Neutrophil (primary cell): Measurements from ENCODE around the gene CDK5R2.

Experiments used
- H3K27ac ChIP-seq: fragments of 200-600 bp; sonication (generic); 2 replicates; pipeline ENCODE4 v1.5.1; 2016; ENCODE audit warnings: mild to moderate bottlenecking, moderate library complexity
- H3K27me3 ChIP-seq: fragments of 200-600 bp; sonication (generic); 2 replicates; pipeline ENCODE4 v1.6.0; 2016; ENCODE audit warnings: mild to moderate bottlenecking
- H3K36me3 ChIP-seq: fragments of 200-600 bp; sonication (generic); 2 replicates; pipeline ENCODE4 v1.5.1; 2017
- H3K4me1 ChIP-seq, 2 experiments: fragments of 200-600 bp in 1 of 2; sonication (generic) in 1 of 2; 1 replicate in 1 of 2; 2 replicates in 1 of 2; pipeline versions ENCODE4 v1.5.1 to v1.6.1; 2013 to 2016; ENCODE audit warnings: low read depth in 1 of 2, low read length in 1 of 2, mild to moderate bottlenecking in 1 of 2, moderate library complexity in 1 of 2; ENCODE audit not compliant: control insufficient read depth in 1 of 2, insufficient read depth in 1 of 2
- H3K4me3 ChIP-seq, 2 experiments: fragments of 200-600 bp in 1 of 2; sonication (generic) in 1 of 2; 1 replicate in 1 of 2; 2 replicates in 1 of 2; pipeline ENCODE4 v1.5.1; 2013 to 2016; ENCODE audit warnings: low read depth in 1 of 2, low read length in 1 of 2, mild to moderate bottlenecking in 1 of 2, moderate library complexity in 1 of 2
- H3K9me3 ChIP-seq: fragments of 200-600 bp; sonication (generic); 2 replicates; pipeline ENCODE4 v1.5.1; 2016
- CTCF ChIP-seq: fragments of 200-600 bp; sonication (generic); IDR thresholded peaks from 2 replicates; pipeline ENCODE4 v1.5.1; 2016; ENCODE audit warnings: antibody characterized with exemption

The CDK5R2 gene

DNA sequence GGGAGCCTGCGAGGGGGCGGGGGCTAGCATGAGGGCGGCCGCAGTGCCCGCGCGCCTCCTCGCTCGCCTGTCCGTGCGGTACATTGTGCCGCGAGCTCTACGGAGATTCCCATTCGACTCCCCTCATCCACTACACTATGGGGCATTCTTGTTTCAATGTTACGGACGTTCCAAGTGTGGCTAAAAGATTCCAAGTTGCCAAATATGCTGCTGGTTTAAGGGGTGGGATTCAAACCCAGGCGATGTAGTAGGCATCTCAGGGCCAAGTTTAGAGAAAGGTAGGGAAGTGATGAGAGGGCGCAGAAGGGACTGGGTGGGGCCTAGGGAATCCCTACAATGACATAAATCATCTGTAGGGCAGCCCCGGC lies 43.8 kb downstream of the CDK5R2 start:
- Histone ChIP-seq H3K36me3 (no peaks in the 10 kb centered on the region), H3K4me3 (no peak overlapping the region), H3K27me3 (peaks cover 100% of the 10 kb centered on the region), H3K27ac (no peak overlapping the region), H3K4me1 (no peaks in the 10 kb centered on the region), H3K9me3 (no peaks in the 10 kb centered on the region)
- TF ChIP-seq CTCF: no peak

DNA sequence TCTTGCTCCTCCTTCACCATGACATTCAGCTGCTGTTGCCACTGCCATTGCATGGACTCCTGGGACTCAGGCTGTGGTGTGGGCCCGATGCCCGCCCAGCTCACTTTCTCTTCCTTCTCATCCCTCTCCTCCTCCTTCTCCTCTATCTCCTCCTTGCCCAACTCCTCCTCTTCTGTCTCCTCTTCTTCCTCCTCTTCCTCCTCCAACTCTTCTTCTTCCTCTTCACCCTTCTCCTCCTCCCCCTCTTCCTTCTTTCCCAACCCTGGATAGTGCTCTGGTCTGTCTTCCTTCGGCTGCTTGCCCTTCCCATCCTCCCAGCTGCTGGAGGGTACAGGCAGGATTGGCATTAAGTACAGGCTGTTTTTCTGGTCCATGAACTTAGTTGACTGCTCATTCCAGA lies 44.5 kb downstream of the CDK5R2 start:
- H3K4me1 ChIP-seq: no peaks in the 10 kb centered on the region
- peaks cover 99% of the 10 kb centered on the region for H3K27me3 ChIP-seq
- H3K9me3 ChIP-seq: no peaks in the 10 kb centered on the region
- H3K36me3 ChIP-seq: no peaks in the 10 kb centered on the region
- H3K4me3 ChIP-seq: no peak overlapping the region
- H3K27ac ChIP-seq: no peak overlapping the region
- no peak for TF ChIP-seq CTCF

DNA sequence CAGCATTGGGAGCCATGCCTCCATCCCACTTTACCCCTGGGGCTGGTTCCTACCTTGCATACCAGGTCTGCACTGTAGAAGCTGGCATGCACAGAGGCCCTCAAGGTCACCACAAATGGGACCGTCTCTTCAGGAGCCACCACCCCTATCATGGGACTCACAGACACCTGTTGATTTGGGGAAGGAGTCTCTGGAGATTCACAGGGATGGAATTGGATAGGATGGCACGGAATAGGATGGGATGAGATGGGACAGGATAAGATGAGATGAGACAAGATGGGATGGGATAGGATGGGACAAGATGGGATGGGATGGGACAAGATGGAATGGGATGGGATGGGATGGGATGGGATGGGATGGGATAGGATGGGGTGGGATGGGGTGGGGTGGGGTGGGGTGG lies 49.8 kb downstream of the CDK5R2 start:
- TF ChIP-seq CTCF: no peak
- H3K4me3 ChIP-seq: no peak overlapping the region
- no peaks in the 10 kb centered on the region for H3K4me1 ChIP-seq
- H3K9me3 ChIP-seq: no peaks in the 10 kb centered on the region
- peaks cover 94% of the 10 kb centered on the region for H3K27me3 ChIP-seq
- no peaks in the 10 kb centered on the region for H3K36me3 ChIP-seq
- no peak overlapping the region for H3K27ac ChIP-seq

GRCh38 chr2:219010162-219010756 lies 50.8 kb downstream of the CDK5R2 start:
- Histone ChIP-seq H3K36me3 (no peaks in the 10 kb centered on the region), H3K9me3 (no peaks in the 10 kb centered on the region), H3K4me1 (no peaks in the 10 kb centered on the region), H3K27me3 (peaks cover 89% of the 10 kb centered on the region), H3K4me3 (no peak overlapping the region), H3K27ac (no peak overlapping the region)
- TF ChIP-seq CTCF: no peak

GRCh38 chr2:219010873-219011272 lies 51.4 kb downstream of the CDK5R2 start:
- Histone ChIP-seq H3K9me3 (no peaks in the 10 kb centered on the region), H3K4me3 (no peak overlapping the region), H3K27me3 (peaks cover 83% of the 10 kb centered on the region), H3K27ac (no peak overlapping the region), H3K4me1 (no peaks in the 10 kb centered on the region), H3K36me3 (no peaks in the 10 kb centered on the region)
- no peak for TF ChIP-seq CTCF
